Esophagus (tissue), 2 donors: ENCODE measurements around the gene GPR173. TPM values are rescaled to one million over a fixed set of nuclear protein-coding genes. Genes with fewer than 3 reads are reported as not detected.

Source experiments
- H3K27ac ChIP-seq, 2 donors: one replicate each; pipeline ENCODE4 v1.5.1; 2013; ENCODE audit warnings: low read depth in 2 of 2, mild to moderate bottlenecking in 2 of 2, inconsistent platforms in 1 of 2, low read length in 1 of 2, moderate library complexity in 1 of 2
- H3K27me3 ChIP-seq, 2 donors: one replicate each; pipeline ENCODE4 v1.6.1; 2013; ENCODE audit warnings: low read length in 2 of 2, control low read depth in 1 of 2, mild to moderate bottlenecking in 1 of 2; ENCODE audit not compliant: insufficient read depth in 2 of 2, control insufficient read depth in 1 of 2
- H3K36me3 ChIP-seq, 2 donors: one replicate each; pipeline ENCODE4 v1.6.1; 2013; ENCODE audit warnings: low read length in 1 of 2; ENCODE audit not compliant: control insufficient read depth in 2 of 2, insufficient read depth in 2 of 2
- H3K4me1 ChIP-seq, 2 donors: one replicate each; pipeline ENCODE4 v1.6.1; 2013; ENCODE audit warnings: low read length in 1 of 2; ENCODE audit not compliant: control insufficient read depth in 2 of 2, insufficient read depth in 2 of 2
- H3K4me3 ChIP-seq, 2 donors: one replicate each; pipeline ENCODE4 v1.5.1; 2013; ENCODE audit warnings: low read length in 2 of 2, mild to moderate bottlenecking in 2 of 2, low read depth in 1 of 2, moderate library complexity in 1 of 2
- H3K9me3 ChIP-seq, 2 donors: one replicate each; pipeline ENCODE4 v1.6.1; 2013; ENCODE audit warnings: mild to moderate bottlenecking in 2 of 2, low read depth in 1 of 2, low read length in 1 of 2, moderate library complexity in 1 of 2; ENCODE audit not compliant: control insufficient read depth in 2 of 2, insufficient read depth in 1 of 2
- WGBS, 2 donors: extraction: QIAGEN DNeasy Blood & Tissue Kit; methylation state at CpG; one replicate each; pipeline ENCODE4 v1.1.7; 2013; 5-methylcytosine and 5-hydroxymethylcytosine counted together
- polyA plus RNA-seq, 2 donors: library from polyadenylated mRNA; stranded (reverse); fragments of 200-250 nt; gene quantifications; one replicate each; pipeline ENCODE4 v1.2.3, GENCODE V29; 2013
- donor health status: healthy with polysubstance abuse.
- donor health status: Bipolar disorder and iron deficiency.

The GPR173 gene
- polyA plus RNA-seq, 2 donors = 0.18 to 0.22 TPM

- 43 to 48% methylated on average over 6 of the region's 6 CpGs for WGBS, 2 donors
- Histone ChIP-seq H3K4me1 (peaks cover 0 to 4% of the 10 kb centered on the region in 2 donors), H3K27ac (no peak overlapping the region), H3K36me3 (no peaks in the 10 kb centered on the region), H3K4me3 (no peak overlapping the region), H3K9me3 (no peaks in the 10 kb centered on the region), H3K27me3 (no peaks in the 10 kb centered on the region)
These were observed 37.9 kb downstream of the GPR173 start for GRCh38 chrX:53086464-53086863.

DNA sequence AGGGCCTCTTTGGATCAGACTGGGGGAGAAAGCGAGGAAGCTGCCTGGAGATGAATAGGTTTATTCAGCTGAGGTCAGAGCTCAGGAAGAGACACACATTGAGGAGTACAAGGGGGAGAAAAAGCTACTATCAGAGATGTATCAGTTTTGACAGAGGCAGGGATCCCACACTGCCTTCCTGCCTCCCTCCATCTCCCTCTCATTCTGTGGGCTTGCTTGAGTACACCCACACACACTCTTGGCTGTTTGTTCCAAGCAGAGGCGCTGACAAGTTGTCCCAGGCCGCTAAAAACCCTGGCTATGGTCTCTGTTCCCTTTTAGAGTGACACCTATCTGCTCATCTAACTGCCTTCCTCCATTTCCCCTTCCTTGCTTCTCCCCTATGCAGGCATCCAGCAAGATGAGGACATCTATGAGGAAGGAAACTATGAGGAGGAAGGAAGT lies 38.8 kb downstream of the GPR173 start:
- no peaks in the 10 kb centered on the region for H3K27me3 ChIP-seq
- H3K4me3 ChIP-seq = no peak overlapping the region
- no peaks in the 10 kb centered on the region for H3K36me3 ChIP-seq
- peak overlapping the region; percentile 67 to 74 for H3K27ac ChIP-seq
- peaks cover 0 to 4% of the 10 kb centered on the region in 2 donors for H3K4me1 ChIP-seq
- H3K9me3 ChIP-seq = no peaks in the 10 kb centered on the region
- WGBS, 2 donors = 68 to 78% methylated on average over 3 of the region's 3 CpGs

DNA sequence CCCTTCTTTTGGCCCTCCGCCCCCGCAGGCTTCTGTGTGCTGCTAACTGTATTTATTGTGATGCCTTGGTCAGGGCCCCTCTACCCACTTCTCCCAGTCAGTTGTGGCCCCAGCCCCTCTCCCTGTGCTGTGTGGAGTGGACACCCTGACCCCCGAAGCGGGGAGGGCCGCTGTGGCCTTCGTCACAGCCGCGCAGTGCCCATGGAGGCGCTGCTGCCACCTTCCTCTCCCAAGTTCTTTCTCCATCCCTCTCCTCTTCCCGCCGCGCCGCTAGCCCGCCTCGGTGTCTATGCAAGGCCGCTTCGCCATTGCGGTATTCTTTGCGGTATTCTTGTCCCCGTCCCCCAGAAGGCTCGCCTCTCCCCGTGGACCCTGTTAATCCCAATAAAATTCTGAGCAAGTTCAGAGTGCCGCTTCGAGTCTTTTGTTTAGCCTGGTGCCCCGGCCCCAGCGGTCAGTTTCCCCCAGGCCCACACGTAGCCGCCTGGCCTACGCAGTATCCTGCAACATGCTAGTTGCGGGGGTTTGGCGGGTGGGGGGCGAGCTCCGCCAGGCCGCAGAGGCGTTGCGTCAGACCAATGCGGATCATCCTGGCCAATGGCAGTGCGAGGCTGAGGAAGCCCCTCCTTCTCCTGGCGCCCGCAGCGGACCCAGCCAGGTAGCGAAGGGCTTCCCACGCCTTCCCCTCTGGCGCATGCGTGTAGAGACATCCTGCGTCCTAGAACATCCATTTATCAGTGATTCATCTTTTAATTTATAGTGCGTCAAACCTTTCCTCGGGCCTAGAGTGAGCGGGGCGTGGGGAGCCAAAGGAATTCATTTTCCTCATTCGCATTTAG lies 39.8 kb downstream of the GPR173 start:
- peak overlapping the region; percentile 9 to 40 for H3K4me3 ChIP-seq
- H3K4me1 ChIP-seq = peaks cover 0 to 4% of the 10 kb centered on the region in 2 donors
- H3K27ac ChIP-seq = peak overlapping the region; percentile 87 to 95
- no peaks in the 10 kb centered on the region for H3K9me3 ChIP-seq
- H3K36me3 ChIP-seq = no peaks in the 10 kb centered on the region
- no peaks in the 10 kb centered on the region for H3K27me3 ChIP-seq
- 19 to 36% methylated on average over 51 of the region's 51 CpGs for WGBS, 2 donors

GRCh38 chrX:53089224-53089842 lies 40.7 kb downstream of the GPR173 start:
- peak overlapping the region; percentile 9 to 21 for H3K4me3 ChIP-seq
- peaks cover 0 to 4% of the 10 kb centered on the region in 2 donors for H3K4me1 ChIP-seq
- peak overlapping the region; percentile 87 to 95 for H3K27ac ChIP-seq
- 9 to 14% methylated on average over 11 of the region's 11 CpGs for WGBS, 2 donors
- H3K27me3 ChIP-seq = no peaks in the 10 kb centered on the region
- H3K9me3 ChIP-seq = no peaks in the 10 kb centered on the region
- no peaks in the 10 kb centered on the region for H3K36me3 ChIP-seq

- Histone ChIP-seq H3K27me3 (no peaks in the 10 kb centered on the region), H3K36me3 (no peaks in the 10 kb centered on the region), H3K4me3 (no peak overlapping the region), H3K27ac (no peak overlapping the region), H3K9me3 (no peaks in the 10 kb centered on the region), H3K4me1 (peaks cover 0 to 4% of the 10 kb centered on the region in 2 donors)
- 48 to 61% methylated on average over 2 of the region's 2 CpGs for WGBS, 2 donors
These were observed 41.3 kb downstream of the GPR173 start for GRCh38 chrX:53089925-53090324.

DNA sequence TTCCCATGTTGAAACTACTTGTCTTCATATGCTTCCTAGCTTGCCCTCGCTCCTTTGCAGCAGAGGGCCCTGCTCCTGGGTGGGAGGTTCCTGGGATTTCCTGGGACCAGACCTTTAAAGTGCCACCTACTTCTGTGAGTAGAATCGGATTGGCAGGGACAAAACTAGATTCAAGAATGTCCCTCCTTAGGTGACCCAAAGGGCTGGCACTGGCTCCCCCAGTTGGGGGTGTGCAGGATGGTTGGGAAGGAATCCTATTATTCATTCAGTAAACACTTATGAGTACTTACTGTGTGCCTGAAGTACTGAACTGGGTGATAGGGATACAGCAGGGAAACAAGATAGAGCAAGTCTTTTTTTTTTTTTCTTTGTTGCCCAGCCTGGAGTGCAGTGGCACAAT lies 42.8 kb downstream of the GPR173 start:
- Histone ChIP-seq H3K36me3 (no peaks in the 10 kb centered on the region), H3K27me3 (no peaks in the 10 kb centered on the region), H3K4me1 (peaks cover 0 to 4% of the 10 kb centered on the region in 2 donors), H3K27ac (no peak overlapping the region), H3K4me3 (no peak overlapping the region), H3K9me3 (no peaks in the 10 kb centered on the region)
- 87 to 96% methylated on average over 2 of the region's 2 CpGs for WGBS, 2 donors

DNA sequence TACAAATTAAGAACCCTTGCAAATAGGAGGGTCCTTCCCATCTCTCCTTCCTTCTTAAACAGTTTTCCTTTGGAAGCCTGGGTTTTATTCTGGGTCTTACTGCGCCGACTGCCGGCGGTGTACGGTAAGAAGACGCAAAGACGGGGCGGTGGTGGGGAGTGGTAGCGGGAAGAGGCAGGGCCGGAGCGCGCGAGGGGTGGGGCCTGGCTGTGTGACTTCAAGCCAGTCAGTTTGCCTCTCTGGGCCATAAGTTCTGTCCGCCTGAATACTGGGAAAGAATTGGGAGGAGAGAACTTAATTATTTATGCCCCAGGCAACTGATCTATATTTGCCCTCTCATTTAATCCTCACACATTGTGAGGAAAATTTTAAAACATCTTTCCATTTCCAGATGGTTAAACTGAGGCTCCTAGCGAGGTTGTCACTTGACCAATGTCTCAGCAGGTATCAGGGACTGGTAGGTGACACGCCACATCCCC lies 44.6 kb downstream of the GPR173 start:
- peak overlapping the region; percentile 92 to 97 for H3K27ac ChIP-seq
- H3K27me3 ChIP-seq = no peaks in the 10 kb centered on the region
- no peaks in the 10 kb centered on the region for H3K36me3 ChIP-seq
- 0 to 32% methylated on average over 16 of the region's 16 CpGs for WGBS, 2 donors
- peaks cover 0 to 1% of the 10 kb centered on the region in 2 donors for H3K4me1 ChIP-seq
- peak overlapping the region; percentile 20 to 42 for H3K4me3 ChIP-seq
- H3K9me3 ChIP-seq = no peaks in the 10 kb centered on the region

DNA sequence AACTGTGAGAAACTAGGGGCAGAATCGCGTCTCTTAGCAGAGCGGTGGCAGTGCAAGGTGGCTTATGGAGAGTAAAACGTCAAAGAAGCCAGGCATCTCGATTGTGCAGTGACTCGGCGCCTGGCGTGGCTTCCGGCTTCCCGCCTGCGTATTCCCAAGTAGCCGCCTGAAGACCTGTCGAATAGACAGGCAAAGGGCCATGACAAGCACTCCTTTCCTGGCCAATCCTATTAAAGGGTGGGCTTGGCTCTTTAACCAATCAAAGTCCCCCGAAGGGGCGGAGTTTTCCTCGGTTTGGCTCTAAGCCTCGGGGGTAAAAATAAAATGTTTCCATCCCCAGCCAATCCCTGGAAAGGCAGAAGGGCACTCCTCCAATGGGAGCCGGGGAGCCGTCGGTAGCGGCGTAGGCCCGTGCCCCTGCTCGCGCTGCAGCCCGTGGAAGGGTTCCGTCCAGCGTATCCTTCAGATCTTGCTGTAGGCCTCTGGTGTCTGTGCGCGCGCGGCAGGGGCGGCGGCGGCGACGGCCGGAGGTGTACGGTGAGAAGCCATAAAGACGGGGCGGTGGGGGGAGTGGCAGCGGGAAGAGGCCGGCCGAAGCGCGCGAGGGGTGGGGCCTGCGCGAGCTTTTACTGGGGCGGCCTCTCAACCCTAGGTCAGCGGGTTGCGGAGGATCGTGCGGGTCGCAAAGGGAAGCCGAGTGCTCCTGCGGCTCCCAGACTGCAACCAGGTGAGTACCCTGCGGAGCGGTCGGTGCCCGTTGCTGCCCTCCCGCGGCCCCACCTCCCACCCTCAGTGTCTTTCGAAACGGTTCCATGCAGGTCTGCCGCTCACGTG lies 45.4 kb downstream of the GPR173 start, which contains the start of gene KANTR:
KANTR (plus strand) TSS at position 395 of the 834 bp plus-strand sequence. CDS start 30,131 bp downstream, outside the sequence.
- Histone ChIP-seq H3K27ac (peak within 1 kb of the TSS; percentile 92 to 97), H3K4me3 (peak within 1 kb of the TSS; percentile 61 to 72), H3K36me3 (no peaks in the 10 kb centered on the region), H3K9me3 (no peaks in the 10 kb centered on the region), H3K27me3 (no peaks in the 10 kb centered on the region), H3K4me1 (no peaks in the 10 kb centered on the region)
- 1 to 27% methylated on average over 52 to 67 of the region's 67 CpGs for WGBS, 2 donors

DNA sequence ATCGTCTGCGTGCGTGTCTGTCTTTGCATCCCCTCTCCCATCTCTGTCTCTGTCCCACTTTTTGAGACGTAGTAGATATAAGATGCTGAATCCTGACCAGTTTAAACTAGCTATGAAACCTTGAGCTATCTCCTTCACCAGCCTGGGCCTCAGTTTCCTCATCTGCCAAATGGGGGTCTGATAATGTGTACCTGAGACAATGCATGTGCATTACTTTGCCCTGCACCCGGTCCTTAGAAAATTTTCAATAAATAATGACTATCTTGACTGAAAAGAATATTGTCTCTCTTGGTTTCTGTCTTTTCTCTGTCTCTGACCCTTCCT lies 46.0 kb downstream of the GPR173 start:
- H3K27ac ChIP-seq = peak overlapping the region; percentile 79 to 92
- H3K4me1 ChIP-seq = no peaks in the 10 kb centered on the region
- H3K4me3 ChIP-seq = peak overlapping the region; percentile 61 to 72
- H3K36me3 ChIP-seq = no peaks in the 10 kb centered on the region
- WGBS, 2 donors = 0 to 15% methylated on average over 5 of the region's 5 CpGs
- no peaks in the 10 kb centered on the region for H3K9me3 ChIP-seq
- H3K27me3 ChIP-seq = no peaks in the 10 kb centered on the region
